SK-MEL-5 (cell line): ENCODE data around the gene DYNAP. TPM values are rescaled to one million over a fixed set of nuclear protein-coding genes. Genes with fewer than 3 reads are reported as not detected.

Experiments
- DNase-seq: peaks from one replicate; pipeline ENCODE4 v3.0.0-alpha.2; 2016; ENCODE audit warnings: low read depth, low spot score
- in situ Hi-C: cut with HindIII; loops from 2 replicates; pipeline ENCODE4 v1.10.0; 2016; ENCODE audit warnings: low sequenced_read_pairs, high pct_unique_total_duplicates, low pct_unique_long_range_greater_than_20kb
- total RNA-seq: library from RNA; depleted of rRNA; stranded (reverse); fragments of >200 nt; shearing (Covaris generic); gene quantifications from 2 replicates; pipeline ENCODE4 v1.2.3, GENCODE V29; 2014; rRNA removed

The DYNAP gene
- total RNA-seq, 1 experiment from 2014 or later, result not detected

- in situ Hi-C loops, result no loop called here
- DNase-seq, result no peak
These were observed 25.3 kb downstream of the DYNAP start for GRCh38 chr18:54616220-54616848.

- in situ Hi-C loops, result no loop called here
- no peak for DNase-seq
These were observed 31.0 kb downstream of the DYNAP start for GRCh38 chr18:54622084-54622483.

GRCh38 chr18:54626779-54627178, 35.7 kb downstream of the DYNAP start:
- in situ Hi-C loops, result no loop called here
- DNase-seq, result no peak

GRCh38 chr18:54630963-54631362, 39.9 kb downstream of the DYNAP start:
- DNase-seq, result no peak
- in situ Hi-C loops, result no loop called here

- in situ Hi-C loops, result no loop called here
- no peak for DNase-seq
These were observed 45.2 kb downstream of the DYNAP start for GRCh38 chr18:54636217-54636616.

- in situ Hi-C loops, result no loop called here
- DNase-seq, result no peak
These were observed 50.7 kb downstream of the DYNAP start for GRCh38 chr18:54641734-54642133.

- in situ Hi-C loops, result no loop called here
- DNase-seq, result peak; percentile 45
These were observed 56.1 kb downstream of the DYNAP start for GRCh38 chr18:54647176-54647575.

Other genes with a start within 250 kb of the DYNAP start
- gene STARD6, start 233.4 kb upstream of the DYNAP start, total RNA-seq, result not detected in 2 replicates
- gene C18orf54, start 233.3 kb upstream of the DYNAP start, total RNA-seq, result 1.6 and 3.4 TPM in 2 replicates
- 0.03 TPM in 1 of 2 replicates, not detected in the other for gene RAB27B, start 237.2 kb downstream of the DYNAP start, total RNA-seq